WI38 (cell line): ENCODE data around the gene JPH2.

Experiments
- H3K4me3 ChIP-seq: 2 replicates; pipeline ENCODE4 v1.5.1; 2011; ENCODE audit warnings: low read depth, mild to moderate bottlenecking, control low read depth, low read length
- TF ChIP-seq, protein P1 (sequence below): IDR thresholded peaks from 2 replicates; pipeline ENCODE4 v1.5.1; 2012; ENCODE audit warnings: low read depth, mild to moderate bottlenecking, control low read depth, low read length

JPH2 gene

DNA sequence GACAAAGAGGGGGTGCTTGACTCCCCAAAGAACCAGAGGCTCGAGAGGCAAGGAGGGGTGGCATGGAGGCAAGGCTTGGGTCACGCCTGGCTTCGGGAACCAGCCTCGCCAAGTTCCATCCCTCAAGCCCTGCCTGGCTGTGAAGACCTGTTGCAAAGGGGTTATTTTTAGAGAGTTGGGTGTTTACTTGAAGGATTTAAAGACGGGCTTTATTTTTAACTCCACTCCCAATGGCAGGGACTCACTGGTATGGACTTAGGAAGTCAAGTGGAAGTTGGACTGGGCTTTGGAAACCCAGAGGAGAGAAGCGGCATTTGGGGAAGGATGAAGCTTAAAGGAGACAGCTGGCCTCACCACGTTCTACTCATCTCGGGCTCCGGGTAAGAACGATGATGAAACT, 43.1 kb downstream of the JPH2 start:
- no peak overlapping the region for H3K4me3 ChIP-seq
- TF ChIP-seq, protein P1, sequence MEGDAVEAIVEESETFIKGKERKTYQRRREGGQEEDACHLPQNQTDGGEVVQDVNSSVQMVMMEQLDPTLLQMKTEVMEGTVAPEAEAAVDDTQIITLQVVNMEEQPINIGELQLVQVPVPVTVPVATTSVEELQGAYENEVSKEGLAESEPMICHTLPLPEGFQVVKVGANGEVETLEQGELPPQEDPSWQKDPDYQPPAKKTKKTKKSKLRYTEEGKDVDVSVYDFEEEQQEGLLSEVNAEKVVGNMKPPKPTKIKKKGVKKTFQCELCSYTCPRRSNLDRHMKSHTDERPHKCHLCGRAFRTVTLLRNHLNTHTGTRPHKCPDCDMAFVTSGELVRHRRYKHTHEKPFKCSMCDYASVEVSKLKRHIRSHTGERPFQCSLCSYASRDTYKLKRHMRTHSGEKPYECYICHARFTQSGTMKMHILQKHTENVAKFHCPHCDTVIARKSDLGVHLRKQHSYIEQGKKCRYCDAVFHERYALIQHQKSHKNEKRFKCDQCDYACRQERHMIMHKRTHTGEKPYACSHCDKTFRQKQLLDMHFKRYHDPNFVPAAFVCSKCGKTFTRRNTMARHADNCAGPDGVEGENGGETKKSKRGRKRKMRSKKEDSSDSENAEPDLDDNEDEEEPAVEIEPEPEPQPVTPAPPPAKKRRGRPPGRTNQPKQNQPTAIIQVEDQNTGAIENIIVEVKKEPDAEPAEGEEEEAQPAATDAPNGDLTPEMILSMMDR, result no peak

DNA sequence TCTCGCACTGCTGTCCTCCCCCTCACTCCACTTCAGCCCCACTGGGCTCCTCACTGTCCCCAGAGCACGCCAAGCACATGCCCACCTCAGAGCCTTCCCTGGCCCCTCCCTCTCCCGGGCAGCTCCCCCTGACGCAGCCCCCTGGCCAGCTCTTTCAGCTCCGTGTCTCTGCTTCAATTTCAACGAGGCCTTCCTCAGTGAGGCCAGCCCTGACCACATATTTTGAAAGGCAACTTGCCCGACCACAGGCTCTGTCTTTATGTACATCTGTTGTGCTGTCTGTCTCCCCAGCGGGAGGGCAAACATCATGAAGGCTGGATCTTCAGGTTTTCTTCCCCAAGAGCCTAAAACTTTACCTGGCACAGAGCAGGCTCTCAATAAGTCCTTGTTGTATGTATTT, 44.6 kb downstream of the JPH2 start:
- TF ChIP-seq, protein P1, result no peak
- H3K4me3 ChIP-seq, result no peak overlapping the region

DNA sequence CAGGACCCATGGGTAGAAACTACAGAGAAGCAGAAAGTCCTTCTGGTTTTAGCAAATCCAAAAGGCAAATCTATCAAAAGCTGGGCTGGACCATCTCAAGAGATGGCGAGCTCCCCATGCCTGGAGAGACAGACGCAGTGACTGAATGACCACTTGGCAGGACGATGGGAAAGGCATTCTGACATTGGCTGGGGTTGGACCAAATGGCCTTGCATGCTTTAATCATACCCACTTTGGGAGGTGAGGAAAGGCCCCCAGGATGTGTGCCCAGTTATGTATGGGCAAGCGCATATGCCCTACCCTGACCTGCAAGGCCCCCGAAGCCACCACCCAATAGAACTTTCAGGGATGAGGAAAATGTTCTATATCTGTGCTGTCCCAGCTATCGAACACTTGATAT, 45.1 kb downstream of the JPH2 start:
- H3K4me3 ChIP-seq, result no peak overlapping the region
- TF ChIP-seq, protein P1, result no peak

DNA sequence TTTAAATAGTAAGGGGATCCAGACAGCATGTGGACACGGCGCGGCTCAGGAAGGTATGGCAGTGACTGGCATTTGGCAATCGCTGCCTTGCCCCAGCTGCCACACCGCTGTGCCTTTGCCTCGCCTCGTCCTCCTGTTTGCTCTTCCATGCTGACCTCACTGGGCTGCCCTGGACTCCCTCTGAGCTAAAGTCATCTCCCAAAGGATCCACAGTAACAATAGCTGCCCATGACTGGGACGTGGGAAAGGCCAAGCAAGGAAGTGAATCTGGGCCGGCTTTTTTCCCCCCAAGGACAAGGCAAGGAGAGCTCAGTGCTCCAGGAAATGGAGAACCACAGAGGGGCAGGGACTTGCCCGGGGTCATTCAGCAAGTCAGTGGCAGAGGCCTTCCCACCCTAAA, 48.1 kb downstream of the JPH2 start:
- H3K4me3 ChIP-seq, result no peak overlapping the region
- TF ChIP-seq, protein P1, result no peak

DNA sequence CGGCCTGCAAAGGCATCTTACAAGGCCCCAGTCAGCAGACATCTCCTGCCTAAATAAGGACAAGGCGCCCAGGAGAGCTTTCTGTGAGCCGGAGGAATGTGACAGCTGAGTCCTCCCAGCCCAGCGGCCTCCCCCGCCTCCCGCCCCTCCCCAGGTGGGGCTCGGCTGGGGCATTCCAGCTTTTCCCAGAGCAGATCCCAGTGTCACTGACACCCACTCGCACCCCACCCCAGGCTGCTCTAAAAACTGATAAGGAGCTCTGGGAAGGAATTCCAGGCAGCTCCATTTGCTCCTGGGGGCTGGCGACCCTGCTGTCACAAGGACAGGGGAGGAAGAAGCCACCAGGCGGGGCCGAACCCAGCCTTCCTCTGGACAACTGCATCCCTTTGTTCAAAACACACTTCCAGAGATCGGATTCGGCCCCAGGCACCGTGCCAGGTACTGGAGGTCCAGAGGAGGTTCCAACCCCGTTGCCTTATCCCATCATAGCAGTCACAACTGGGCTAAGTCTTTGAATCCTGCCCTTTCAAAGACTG, 49.7 kb downstream of the JPH2 start:
- H3K4me3 ChIP-seq, result no peak overlapping the region
- TF ChIP-seq, protein P1, result no peak

DNA sequence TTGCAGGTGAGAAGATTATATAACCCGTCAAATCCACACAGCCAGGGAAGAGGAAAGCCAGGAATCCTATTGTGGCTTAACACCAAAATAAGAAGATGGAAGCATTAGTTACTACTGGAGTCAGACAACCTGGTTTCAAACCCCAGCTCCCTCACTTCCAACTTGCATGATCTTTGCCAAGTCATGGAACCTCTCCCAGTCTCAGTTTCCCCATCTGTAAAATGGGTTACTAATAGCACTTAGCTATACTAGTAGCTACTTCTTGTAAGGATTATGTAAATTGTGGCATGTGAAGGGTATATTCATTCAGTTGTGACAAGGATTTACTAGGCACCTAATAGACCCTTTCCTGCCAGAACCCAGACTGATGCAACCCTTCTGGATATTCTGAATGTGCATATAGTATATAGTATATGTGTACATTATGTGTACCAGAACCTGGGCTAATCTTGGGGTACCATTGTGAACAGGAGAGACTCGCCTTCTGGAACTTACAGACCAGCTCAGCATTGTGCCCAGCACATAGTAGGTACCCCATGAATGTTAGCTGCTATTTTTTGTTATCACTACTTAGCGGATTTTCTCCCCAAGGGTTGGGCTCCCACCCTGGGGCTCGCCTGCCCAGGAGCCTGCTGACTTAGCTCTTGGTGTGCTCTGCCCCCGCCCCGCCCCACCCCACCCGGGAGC, 50.3 kb downstream of the JPH2 start:
- TF ChIP-seq, protein P1, result no peak

DNA sequence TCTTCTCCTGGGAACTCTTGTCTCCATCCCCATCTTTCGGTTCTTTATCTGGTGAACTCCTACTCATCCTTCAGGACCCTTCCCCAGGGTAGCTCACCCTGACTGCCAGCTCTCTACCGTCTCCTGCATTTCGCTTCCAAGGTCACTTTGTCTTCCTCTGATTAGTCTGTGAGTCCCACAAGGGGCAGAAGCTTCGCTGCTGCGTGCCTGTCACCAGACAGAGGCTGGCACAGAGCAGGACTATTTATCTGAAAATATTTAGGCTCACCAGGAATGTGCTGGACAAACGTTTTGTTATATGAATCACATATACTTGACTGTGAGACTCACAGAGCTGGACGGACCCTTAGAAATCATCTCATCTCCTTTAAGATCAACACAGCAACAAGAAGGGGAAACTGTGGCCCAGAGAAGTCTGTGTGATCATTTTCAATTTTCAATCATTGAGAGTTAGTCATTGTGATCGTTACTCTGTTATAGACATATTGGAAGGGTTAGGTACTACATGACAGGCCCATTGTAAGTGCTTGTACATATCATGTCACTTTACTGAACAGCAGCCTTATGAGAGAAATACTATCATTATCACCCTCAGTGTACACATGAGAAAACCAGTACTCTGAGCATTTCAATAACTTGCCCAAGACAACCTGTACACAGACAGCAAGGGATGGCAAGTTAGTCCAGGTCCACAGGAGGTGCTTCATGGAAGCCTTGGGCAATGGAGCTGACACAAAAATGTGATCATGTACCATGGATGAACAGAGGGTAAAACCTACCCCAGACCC, 51.4 kb downstream of the JPH2 start:
- no peak overlapping the region for H3K4me3 ChIP-seq
- TF ChIP-seq, protein P1, result no peak

More for the DNA sequence above, 50.3 kb downstream of the JPH2 start:
- H3K4me3 ChIP-seq, result no peak overlapping the region
